ENCODE results near the gene AHDC1. TPM values are rescaled to one million over a fixed set of nuclear protein-coding genes. Genes with fewer than 3 reads are reported as not detected.

AHDC1 gene
- total and polyA plus RNA-seq, 8 donors, result 5.8 to 95.0 (median 19.7) TPM

GRCh38 chr1:27649306-27649635 lies 45.3 kb upstream of the AHDC1 start:
- intact Hi-C loops (cut with DNase I; ENCODE audit: low total_unique reads), result no loop called here

GRCh38 chr1:27648602-27649305 lies 44.8 kb upstream of the AHDC1 start:
- Histone ChIP-seq H3K27me3 (no peaks in the 10 kb centered on the region), H3K9me3 (no peaks in the 10 kb centered on the region), H3K4me3 (no peak overlapping the region), H3K27ac (no peak overlapping the region), H3K4me1 (peaks cover 0 to 26% (median 5%) of the 10 kb centered on the region in 4 donors), H3K36me3 (no peaks in the 10 kb centered on the region)
- TF ChIP-seq POLR2AphosphoS5 (IDR thresholded peaks at IDR 0.05) (no peak), EP300 (IDR thresholded peaks at IDR 0.05) (no peak), CTCF (IDR thresholded peaks at IDR 0.05) (no peak), POLR2A (IDR thresholded peaks at IDR 0.05) (no peak)
- 64 to 71% (median 69%) methylated on average over 6 of the region's 6 CpGs for WGBS, 5 donors
- intact Hi-C loops (cut with DNase I; ENCODE audit: low total_unique reads), result no loop called here
- DNase-seq, result no peak

More at GRCh38 chr1:27649306-27649635, 45.3 kb upstream of the AHDC1 start:
- Histone ChIP-seq H3K4me1 (peaks cover 0 to 21% (median 3%) of the 10 kb centered on the region in 4 donors), H3K9me3 (no peaks in the 10 kb centered on the region), H3K4me3 (no peak overlapping the region), H3K27me3 (no peaks in the 10 kb centered on the region), H3K27ac (no peak overlapping the region), H3K36me3 (no peaks in the 10 kb centered on the region)
- WGBS, 5 donors, result 88 to 98% (median 92%) methylated on average over 11 of the region's 11 CpGs
- no peak for TF ChIP-seq POLR2A (IDR thresholded peaks at IDR 0.05)
- no peak for TF ChIP-seq EP300 (IDR thresholded peaks at IDR 0.05)
- no peak for TF ChIP-seq POLR2AphosphoS5 (IDR thresholded peaks at IDR 0.05)
- TF ChIP-seq CTCF (IDR thresholded peaks at IDR 0.05), result no peak
- DNase-seq, result no peak

- 93 to 98% (median 94%) methylated on average over 5 of the region's 5 CpGs for WGBS, 5 donors
- TF ChIP-seq POLR2AphosphoS5 (IDR thresholded peaks at IDR 0.05) (no peak), POLR2A (IDR thresholded peaks at IDR 0.05) (no peak), EP300 (IDR thresholded peaks at IDR 0.05) (no peak), CTCF (IDR thresholded peaks at IDR 0.05) (no peak)
- Histone ChIP-seq H3K4me3 (no peak overlapping the region), H3K27me3 (no peaks in the 10 kb centered on the region), H3K36me3 (no peaks in the 10 kb centered on the region), H3K4me1 (peaks cover 0 to 28% (median 6%) of the 10 kb centered on the region in 4 donors), H3K27ac (no peak overlapping the region), H3K9me3 (no peaks in the 10 kb centered on the region)
- DNase-seq, result no peak
- intact Hi-C loops (cut with DNase I; ENCODE audit: low total_unique reads), result no loop called here
These were observed 43.4 kb upstream of the AHDC1 start for GRCh38 chr1:27647328-27647727.

GRCh38 chr1:27646676-27647075 lies 42.7 kb upstream of the AHDC1 start:
- peaks cover 0 to 28% (median 6%) of the 10 kb centered on the region in 4 donors for H3K4me1 ChIP-seq
- no peaks in the 10 kb centered on the region for H3K9me3 ChIP-seq
- no peak overlapping the region for H3K4me3 ChIP-seq
- H3K27me3 ChIP-seq, result no peaks in the 10 kb centered on the region
- no peak for DNase-seq
- intact Hi-C loops (cut with DNase I; ENCODE audit: low total_unique reads), result no loop called here
- 77 to 87% (median 80%) methylated on average over 8 of the region's 8 CpGs for WGBS, 5 donors
- no peaks in the 10 kb centered on the region for H3K36me3 ChIP-seq
- TF ChIP-seq POLR2A (IDR thresholded peaks at IDR 0.05) (no peak), POLR2AphosphoS5 (IDR thresholded peaks at IDR 0.05) (no peak), EP300 (IDR thresholded peaks at IDR 0.05) (no peak), CTCF (IDR thresholded peaks at IDR 0.05) (no peak)
- no peak overlapping the region for H3K27ac ChIP-seq

Data from stomach (tissue), 9 donors.